NCI-H510A (cell line): ENCODE results near the gene SIDT1.

Source experiments
- DNase-seq: peaks from one replicate; lab custom pipeline; 2025; lab: John Stamatoyannopoulos, UW

The SIDT1 gene

GRCh38 chr3:113597596-113598354 is 65.4 kb downstream of the SIDT1 start:
- no peak for DNase-seq

DNA sequence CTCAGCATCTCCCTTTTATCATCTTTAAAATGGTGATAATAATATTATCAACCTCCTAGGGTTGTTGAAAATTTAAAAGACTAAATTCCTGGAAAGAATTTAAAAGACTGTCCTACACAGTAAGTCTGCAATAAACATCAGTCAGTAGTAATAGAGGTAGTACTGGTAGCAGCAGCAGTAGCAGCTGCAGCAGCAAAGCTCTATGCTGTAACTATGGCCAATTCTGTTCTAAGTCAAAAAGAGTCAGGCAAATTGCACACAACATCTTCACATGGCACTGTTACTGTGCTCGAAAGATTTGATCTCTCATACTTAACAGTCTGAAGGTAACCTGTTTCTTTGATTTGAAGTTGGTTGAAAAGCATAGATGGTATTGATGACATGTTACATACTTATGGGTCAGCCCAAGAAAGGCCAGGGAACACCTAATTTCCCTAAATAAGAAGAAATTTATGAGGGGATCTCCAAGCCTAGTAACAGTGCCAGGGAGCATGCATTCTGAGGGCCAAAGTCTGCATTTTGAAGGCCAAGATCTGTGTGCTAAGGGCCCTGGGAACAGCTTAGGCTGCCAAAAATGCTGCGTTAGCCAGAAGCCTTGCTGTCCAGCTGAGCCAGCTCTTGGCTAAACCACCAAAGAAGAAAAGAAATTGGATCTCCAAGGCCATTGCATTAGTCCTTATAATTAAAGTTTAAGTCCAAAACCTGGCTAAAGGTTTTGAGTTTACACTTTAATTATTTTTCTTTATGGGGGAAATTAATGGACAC is 68.2 kb downstream of the SIDT1 start:
- no peak for DNase-seq

DNA sequence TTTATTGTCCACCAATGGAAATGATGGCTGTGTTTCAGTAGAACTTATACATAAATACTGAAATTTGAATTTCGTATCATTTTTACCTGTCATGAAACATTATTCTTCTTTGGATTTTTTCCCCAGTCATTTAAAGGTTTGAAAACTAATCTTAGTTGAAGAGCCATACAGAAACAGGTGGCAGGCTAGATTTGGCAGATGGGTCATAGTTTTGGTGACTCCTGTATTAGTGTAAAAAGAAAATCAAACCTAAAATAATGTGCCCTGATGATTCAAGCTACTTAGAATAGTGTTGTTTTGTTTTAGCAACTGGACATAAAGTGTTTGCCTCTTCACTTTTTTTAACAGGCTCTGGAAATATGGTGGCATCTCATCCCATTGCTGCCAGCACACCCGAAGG is 68.9 kb downstream of the SIDT1 start:
- DNase-seq: no peak

GRCh38 chr3:113602256-113602655 is 69.9 kb downstream of the SIDT1 start:
- no peak for DNase-seq

DNA sequence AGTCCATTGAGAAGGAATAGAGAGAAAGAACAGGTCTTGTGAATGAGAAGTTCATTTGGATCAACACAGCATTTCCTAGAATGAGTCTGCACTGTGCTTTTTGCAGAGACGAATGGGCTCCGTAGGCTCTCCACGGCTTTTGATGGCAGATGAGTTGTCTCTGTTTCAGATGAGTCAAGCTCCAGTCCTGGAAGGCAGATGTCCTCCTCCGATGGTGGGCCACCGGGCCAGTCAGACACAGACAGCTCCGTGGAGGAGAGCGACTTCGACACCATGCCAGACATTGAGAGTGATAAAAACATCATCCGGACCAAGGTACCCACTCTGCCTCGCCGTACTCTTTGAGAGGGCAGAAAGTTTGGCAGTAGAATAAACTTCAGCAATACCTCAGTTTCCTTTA is 70.5 kb downstream of the SIDT1 start:
- no peak for DNase-seq

DNA sequence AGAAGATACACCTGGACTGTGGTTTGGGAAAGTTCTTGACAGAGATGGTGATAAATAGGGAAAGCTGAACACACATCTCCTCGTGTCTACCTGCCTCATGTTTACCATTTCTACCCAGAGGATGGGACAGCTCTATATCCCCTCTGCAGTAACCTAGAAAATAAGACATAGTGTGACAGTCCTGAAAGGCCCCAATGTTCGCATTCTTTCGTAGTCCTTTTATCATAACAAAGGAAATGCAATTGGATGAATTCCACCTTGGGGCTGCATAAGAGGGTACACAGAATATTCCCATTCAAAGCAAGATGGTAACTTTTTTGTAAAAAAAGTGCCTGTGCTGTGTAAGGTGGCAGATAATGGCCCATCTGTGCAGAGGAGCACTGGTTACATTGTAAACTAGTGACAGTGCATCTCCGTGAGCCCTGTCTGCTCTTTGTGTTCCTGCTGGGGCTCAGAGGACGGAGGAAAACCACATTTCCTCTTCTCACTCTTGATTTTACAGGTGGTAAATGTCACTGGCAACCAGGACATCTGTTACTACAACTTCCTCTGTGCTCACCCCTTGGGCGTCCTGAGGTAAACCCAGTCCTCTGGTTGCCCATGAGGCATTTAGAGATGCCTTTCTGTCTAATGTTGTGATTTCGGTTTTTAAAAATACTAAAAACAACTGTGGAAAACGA is 74.3 kb downstream of the SIDT1 start:
- no peak for DNase-seq

DNA sequence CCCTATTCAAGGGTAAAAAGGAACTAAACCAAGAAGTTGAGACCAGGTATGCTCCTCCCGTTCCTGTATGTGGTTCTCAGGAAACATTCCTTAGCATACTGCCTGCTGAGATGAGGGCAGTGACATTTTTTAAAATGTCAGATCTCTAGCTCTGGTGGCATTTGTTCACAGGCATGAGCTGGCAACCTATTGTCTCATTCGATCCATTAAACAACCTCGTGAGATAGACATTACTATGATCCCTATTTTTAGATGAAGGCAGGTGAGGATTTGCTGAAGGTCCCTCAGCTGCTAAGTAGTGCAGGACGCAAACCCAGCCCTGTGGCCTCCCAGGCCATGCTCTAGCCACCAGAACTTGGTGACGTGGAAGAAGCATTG is 74.9 kb downstream of the SIDT1 start:
- no peak for DNase-seq

- DNase-seq: no peak
These were observed 82.0 kb downstream of the SIDT1 start for GRCh38 chr3:113614402-113614801.

- no peak for DNase-seq
These were observed 83.6 kb downstream of the SIDT1 start for GRCh38 chr3:113615976-113616375.

DNA sequence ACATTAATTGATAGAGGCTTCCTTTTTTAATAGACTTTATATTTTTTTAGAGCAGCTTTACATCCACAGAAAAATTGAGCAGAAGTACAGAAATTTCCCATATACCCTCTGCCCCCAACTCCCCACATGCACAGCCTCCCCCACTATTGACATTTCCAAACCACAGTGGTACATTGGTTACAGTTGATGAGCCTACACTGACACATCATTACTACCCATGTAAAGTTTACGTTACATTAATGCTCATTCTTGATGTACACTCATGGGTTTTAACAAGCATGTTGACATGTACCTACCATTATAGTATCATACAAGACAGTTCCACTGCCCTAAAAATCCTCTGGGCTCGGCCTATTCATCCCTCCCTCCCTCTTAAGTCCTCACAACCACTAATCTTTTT is 85.4 kb downstream of the SIDT1 start:
- DNase-seq: no peak

DNA sequence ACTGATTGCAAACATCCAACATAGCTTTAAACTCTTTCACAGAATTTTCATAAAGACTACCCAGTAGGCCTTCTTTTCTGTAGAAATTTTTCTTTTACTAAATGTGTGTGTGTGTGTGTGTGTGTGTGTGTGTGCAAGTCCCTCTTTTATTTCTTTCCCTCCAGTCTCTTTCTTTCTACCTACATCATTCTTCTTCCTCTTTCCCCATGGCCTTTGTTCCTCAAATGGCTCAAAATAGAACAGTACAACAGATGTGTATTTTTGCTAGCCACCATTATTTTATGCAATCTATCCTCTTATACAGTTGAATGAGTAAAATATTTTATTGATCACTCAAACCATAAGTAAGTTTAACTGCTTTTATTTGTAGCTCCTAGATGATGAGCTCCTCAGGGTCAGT is 87.7 kb downstream of the SIDT1 start:
- no peak for DNase-seq

GRCh38 chr3:113623324-113623723 is 91.0 kb downstream of the SIDT1 start:
- DNase-seq: no peak

- no peak for DNase-seq
These were observed 91.5 kb downstream of the SIDT1 start for GRCh38 chr3:113623811-113624210.

DNA sequence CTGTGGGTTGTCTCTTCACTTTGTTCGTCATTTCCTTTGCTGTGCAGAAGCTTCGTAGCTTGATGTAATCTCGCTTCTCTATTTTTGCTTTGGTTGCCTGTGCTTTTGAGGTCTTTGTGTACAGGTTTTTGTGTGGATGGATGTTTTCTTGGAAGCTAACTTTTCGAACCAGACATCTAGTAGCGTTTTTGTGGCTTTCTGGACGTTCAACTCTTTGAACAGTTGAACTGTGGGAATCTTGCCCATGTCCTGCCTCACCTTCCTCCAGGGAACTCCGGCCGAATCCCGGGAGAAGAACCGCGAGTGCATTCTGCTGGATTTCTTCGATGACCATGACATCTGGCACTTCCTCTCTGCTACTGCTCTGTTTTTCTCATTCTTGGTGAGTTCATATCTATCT is 93.5 kb downstream of the SIDT1 start:
- DNase-seq: no peak

- peak; percentile 42 for DNase-seq
These were observed 94.4 kb downstream of the SIDT1 start for GRCh38 chr3:113626503-113627371.

- DNase-seq: no peak
These were observed 96.0 kb downstream of the SIDT1 start for GRCh38 chr3:113628316-113628715.

DNA sequence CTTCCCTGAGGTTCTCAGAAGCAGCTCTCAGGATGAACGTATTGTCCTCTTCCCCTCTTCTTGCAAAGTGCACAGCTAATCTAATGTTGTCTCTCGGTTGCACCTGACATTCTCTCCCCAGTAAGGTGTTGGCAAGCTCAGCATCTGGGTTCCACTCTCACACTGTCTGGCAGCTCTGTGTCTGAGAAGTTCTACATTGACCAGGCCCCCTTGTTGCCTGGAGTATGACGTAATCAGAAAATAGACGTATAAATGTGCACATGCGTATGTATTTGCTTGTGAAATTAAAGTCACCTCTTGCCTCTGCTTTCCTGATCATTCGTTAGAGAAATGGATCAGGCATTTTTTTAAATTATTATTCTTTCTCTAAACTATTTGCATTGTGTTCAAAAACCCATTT is 96.4 kb downstream of the SIDT1 start:
- no peak for DNase-seq

GRCh38 chr3:113629584-113630421 is 97.4 kb downstream of the SIDT1 start:
- peak; percentile 67 for DNase-seq

DNA sequence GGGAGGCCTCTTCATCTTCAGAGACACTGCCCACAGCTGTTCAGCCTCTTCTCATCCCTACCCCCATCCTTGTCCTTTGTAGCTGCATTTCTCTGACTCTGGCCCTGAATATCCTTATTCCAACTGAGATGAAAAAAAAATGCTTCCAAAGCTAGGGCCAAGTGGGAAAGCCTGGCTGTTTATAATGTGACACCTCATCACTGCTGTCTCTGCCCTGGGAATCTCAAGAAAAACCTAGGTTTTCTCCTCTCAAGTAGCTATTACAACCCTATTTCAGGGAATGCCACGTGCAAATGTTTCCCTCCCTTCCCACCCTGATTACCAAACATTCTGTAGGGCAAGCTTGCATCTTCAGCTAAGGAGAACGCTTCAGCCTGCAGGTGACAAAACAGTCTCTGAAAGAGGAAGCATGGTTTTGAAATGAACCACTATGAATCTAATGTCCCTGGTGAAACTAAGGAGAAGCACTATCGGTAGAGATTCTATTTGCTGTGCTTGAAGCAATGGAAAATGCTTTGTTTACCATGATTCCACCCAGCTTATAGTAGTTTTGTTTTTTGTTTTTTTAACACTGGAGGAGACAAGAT is 98.7 kb downstream of the SIDT1 start:
- no peak for DNase-seq

DNA sequence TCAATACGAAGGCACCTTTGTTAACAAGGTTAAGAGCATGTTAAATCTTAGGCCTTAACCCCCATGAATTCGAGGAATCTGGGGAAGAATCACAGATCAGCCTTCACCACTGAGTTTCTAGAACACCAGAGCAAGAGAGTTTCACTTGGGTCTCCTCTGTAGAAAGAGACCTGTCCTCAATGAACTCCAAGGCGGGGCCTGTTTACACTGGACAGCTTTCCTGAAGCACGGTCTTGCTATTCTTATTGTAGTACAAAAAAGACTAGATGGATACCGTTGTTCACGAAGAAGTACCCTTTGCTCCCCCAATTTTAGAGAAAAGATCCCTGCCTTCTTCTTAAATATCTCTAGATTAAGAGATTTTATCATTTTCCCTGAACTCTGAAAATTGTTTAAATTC is 99.2 kb downstream of the SIDT1 start:
- no peak for DNase-seq
